ENCODE data around the gene SMIM29.
"Not testable (repeated sequence)": the region's sequence is repeated elsewhere in the genome, so short reads cannot be mapped to it uniquely, and the experiment has no call there.

DNA sequence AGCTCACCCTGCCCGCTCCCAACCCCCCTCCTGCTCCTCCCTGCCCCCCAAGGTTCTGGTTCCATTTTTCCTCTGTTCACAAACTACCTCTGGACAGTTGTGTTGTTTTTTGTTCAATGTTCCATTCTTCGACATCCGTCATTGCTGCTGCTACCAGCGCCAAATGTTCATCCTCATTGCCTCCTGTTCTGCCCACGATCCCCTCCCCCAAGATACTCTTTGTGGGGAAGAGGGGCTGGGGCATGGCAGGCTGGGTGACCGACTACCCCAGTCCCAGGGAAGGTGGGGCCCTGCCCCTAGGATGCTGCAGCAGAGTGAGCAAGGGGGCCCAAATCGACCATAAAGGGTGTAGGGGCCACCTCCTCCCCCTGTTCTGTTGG is 3.1 kb downstream of the SMIM29 start:
- TF ChIP-seq, protein P1, sequence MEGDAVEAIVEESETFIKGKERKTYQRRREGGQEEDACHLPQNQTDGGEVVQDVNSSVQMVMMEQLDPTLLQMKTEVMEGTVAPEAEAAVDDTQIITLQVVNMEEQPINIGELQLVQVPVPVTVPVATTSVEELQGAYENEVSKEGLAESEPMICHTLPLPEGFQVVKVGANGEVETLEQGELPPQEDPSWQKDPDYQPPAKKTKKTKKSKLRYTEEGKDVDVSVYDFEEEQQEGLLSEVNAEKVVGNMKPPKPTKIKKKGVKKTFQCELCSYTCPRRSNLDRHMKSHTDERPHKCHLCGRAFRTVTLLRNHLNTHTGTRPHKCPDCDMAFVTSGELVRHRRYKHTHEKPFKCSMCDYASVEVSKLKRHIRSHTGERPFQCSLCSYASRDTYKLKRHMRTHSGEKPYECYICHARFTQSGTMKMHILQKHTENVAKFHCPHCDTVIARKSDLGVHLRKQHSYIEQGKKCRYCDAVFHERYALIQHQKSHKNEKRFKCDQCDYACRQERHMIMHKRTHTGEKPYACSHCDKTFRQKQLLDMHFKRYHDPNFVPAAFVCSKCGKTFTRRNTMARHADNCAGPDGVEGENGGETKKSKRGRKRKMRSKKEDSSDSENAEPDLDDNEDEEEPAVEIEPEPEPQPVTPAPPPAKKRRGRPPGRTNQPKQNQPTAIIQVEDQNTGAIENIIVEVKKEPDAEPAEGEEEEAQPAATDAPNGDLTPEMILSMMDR (IDR thresholded peaks at IDR 0.05; ENCODE audit: poor library complexity), result not testable (repeated sequence)
- not testable (repeated sequence) for TF ChIP-seq EZH2 (IDR thresholded peaks at IDR 0.05; ENCODE audit: borderline replicate concordance)
